Activated B cell treated with CpG ODN at 0.5 μM for 24 hours (primary cell): ENCODE results near the gene IGFALS. TPM values are rescaled to one million over a fixed set of nuclear protein-coding genes. Genes with fewer than 3 reads are reported as not detected.

ENCODE experiments used
- ATAC-seq: fragments of 200-7000 bp; cut with Tn5 transposase; one replicate; pipeline ENCODE4 v1.10.0; 2021; ENCODE audit warnings: low read depth, mild to moderate bottlenecking, moderate library complexity
- CTCF ChIA-PET: fragments of 350-600 bp; sonication (Branson Sonifier 250); formaldehyde crosslinking; loops from one replicate; lab custom pipeline; 2021; ENCODE audit warnings: antibody characterized with exemption; lab: Charles Lee
- POLR2A ChIA-PET: fragments of 350-600 bp; sonication (Branson Sonifier 250); formaldehyde crosslinking; loops from one replicate; lab custom pipeline; 2021; ENCODE audit warnings: antibody characterized with exemption; lab: Charles Lee
- DNase-seq: peaks from one replicate; pipeline ENCODE4 v3.0.0; 2022
- H3K27ac Mint-ChIP-seq: one replicate; pipeline ENCODE4 v1.8.0; 2020; ENCODE audit warnings: mixed read lengths
- H3K27me3 Mint-ChIP-seq: one replicate; pipeline ENCODE4 v1.8.0; 2021; ENCODE audit warnings: mixed read lengths
- H3K36me3 Mint-ChIP-seq: one replicate; pipeline ENCODE4 v1.8.0; 2021; ENCODE audit warnings: low read depth, mixed read lengths
- H3K4me1 Mint-ChIP-seq: one replicate; pipeline ENCODE4 v1.8.0; 2021; ENCODE audit warnings: mixed read lengths
- H3K4me3 Mint-ChIP-seq: one replicate; pipeline ENCODE4 v1.8.0; 2020; ENCODE audit warnings: mild to moderate bottlenecking, mixed read lengths
- H3K9me3 Mint-ChIP-seq: one replicate; pipeline ENCODE4 v1.8.0; 2020; ENCODE audit warnings: mixed read lengths
- intact Hi-C: fragments of 100-400 bp; cut with micrococcal nuclease; formaldehyde crosslinking; loops from one replicate; pipeline ENCODE4 v1.15.1; 2024
- total RNA-seq: library from RNA; stranded (reverse); gene quantifications from 2 replicates; pipeline ENCODE4 v1.2.3, GENCODE V29; 2022
- TF ChIP-seq, protein P1 (sequence below): fragments of 200-600 bp; IDR thresholded peaks from one replicate; pipeline ENCODE4 v1.8.0; 2022; ENCODE audit warnings: antibody characterized with exemption, mild to moderate bottlenecking

The IGFALS gene
- total RNA-seq, 1 donor from 2014 or later, result not detected

DNA sequence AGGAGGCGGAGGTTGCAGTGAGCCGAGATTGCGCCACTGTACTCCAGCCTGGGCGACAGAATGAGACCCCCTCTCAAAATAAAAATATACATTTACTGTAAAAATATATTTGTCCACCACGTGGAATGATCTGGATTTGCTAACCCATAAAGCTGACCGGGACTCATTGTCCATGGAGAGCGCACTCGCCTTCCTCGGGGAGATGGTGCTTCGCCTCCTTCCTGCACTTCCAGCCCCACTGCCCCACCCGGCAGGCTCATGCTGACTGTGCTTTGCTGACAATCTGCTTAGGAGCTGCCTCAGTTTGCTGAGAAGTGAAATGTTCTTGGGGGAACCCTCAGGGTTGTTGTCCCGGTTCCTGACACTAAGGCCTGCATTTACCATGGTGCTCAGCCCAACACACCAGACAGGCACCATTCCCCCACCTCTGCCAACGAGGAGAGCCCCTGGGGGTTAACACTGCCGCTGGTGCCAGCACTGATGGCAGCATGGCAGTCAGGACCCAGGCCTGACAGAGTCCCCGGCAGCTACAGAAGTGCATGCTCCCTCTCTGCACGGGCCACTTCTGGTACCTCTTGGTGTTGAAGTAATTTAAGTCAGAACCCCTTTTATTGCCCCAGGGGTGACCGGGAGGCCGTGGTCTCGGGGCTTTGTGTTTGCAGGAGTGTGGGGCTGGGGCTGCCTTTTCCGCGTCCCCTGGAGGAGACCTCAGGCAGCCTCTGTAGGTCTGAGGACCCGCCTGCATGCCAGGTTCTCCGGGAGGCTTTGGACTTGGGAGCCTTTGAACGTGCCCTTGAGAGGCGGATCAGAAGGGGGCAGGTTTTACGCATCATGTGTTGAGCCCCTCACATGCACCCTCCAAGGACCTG, 8.3 kb downstream of the IGFALS start:
- no peak overlapping the region for H3K27ac Mint-ChIP-seq
- ChIA-PET POLR2A (no interaction called here), CTCF (no interaction called here)
- TF ChIP-seq, protein P1, sequence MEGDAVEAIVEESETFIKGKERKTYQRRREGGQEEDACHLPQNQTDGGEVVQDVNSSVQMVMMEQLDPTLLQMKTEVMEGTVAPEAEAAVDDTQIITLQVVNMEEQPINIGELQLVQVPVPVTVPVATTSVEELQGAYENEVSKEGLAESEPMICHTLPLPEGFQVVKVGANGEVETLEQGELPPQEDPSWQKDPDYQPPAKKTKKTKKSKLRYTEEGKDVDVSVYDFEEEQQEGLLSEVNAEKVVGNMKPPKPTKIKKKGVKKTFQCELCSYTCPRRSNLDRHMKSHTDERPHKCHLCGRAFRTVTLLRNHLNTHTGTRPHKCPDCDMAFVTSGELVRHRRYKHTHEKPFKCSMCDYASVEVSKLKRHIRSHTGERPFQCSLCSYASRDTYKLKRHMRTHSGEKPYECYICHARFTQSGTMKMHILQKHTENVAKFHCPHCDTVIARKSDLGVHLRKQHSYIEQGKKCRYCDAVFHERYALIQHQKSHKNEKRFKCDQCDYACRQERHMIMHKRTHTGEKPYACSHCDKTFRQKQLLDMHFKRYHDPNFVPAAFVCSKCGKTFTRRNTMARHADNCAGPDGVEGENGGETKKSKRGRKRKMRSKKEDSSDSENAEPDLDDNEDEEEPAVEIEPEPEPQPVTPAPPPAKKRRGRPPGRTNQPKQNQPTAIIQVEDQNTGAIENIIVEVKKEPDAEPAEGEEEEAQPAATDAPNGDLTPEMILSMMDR, result no peak
- H3K9me3 Mint-ChIP-seq, result no peaks in the 10 kb centered on the region
- H3K4me1 Mint-ChIP-seq, result peaks cover 24% of the 10 kb centered on the region
- no peaks in the 10 kb centered on the region for H3K27me3 Mint-ChIP-seq
- ATAC-seq, result no peak
- peaks cover 23% of the 10 kb centered on the region for H3K36me3 Mint-ChIP-seq
- no peak for DNase-seq
- peak overlapping the region; percentile 24 for H3K4me3 Mint-ChIP-seq
- intact Hi-C loops, result loop anchor here (5.0 kb wide), 1 partner anchor 187 kb away; the partner anchor contains the start of gene TBL3

DNA sequence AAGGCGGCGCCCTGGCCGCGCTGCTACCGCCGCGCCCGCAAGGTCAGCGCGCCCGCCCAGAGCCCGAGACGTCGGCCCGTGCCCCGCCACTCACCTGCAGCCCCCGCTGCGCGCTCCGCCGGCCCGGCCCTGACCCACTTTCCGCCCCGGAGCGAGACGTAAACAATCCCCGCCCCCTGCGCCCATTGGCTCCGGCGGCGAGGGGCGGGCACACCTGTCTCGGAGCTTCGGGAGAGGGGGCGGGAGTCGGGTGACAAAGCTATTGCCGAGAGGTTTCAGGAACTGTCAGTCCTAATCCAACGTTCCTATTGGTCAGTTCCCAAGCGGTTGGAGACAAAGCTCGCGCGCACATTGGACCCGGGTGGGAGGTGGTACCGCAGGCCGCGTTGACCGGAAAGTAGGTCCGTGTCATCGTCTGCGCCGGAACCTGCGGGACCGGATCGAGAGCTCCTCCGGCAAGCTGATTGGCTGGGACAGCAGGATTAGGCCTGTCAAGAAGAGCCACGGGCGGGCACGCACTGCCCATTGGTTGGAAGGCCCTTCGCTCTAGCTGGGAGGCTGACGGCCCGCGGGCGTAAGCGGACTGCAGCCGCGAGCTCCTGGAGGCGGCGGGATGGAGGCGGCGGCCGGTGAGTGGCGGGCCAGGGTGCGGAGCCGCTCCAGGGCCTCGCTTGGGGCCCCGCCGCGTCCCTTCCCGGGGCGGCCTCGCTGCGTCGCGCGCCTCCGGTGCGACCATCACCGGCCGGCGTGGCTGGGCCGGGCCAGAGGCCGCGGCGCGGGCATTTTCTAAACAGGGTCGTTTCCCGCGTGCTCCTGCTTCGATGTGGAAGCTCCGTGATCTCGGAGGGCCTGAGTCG, 10.9 kb downstream of the IGFALS start, which contains the start of the genes NUBP2 and SPSB3:
Gene NUBP2, plus strand, starts transcription at position 553 of the 857 bp plus-strand sequence. Its CDS starts 61 bp downstream, at position 614.
Gene SPSB3, minus strand, starts transcription at position 164 of the 857 bp plus-strand sequence. CDS start 1,088 bp downstream, outside the sequence.
- peak; percentile 88 for ATAC-seq
- intact Hi-C loops, result loop anchor here (1.0 to 5.0 kb wide), 10 partner anchors 9 to 970 kb away; partner anchors contain the start of genes HAGH, MAPK8IP3, MRPS34 and MSRB1
- ChIA-PET POLR2A (interaction anchor here (0.5 to 3.7 kb wide), 20 partner anchors 9 to 1380 kb away, joined by 3 to 88 read pairs (median 4); partner anchors contain the start of genes EME2, FAHD1, HAGH and JPT2), CTCF (interaction anchor here (0.6 to 2.1 kb wide), 6 partner anchors 10 to 419 kb away, joined by 3 to 15 read pairs (median 6); partner anchors contain the start of genes EME2, FAHD1, HAGH and MAPK8IP3)
- Mint-ChIP-seq H3K36me3 (peaks cover 14% of the 10 kb centered on the region), H3K9me3 (no peaks in the 10 kb centered on the region), H3K27me3 (no peaks in the 10 kb centered on the region), H3K4me1 (peaks cover 24% of the 10 kb centered on the region), H3K27ac (peak within 1 kb of the TSS; percentile 87), H3K4me3 (peak within 1 kb of the TSS; percentile 89)
- TF ChIP-seq, protein P1, result no peak
- peak; percentile 91 for DNase-seq

DNA sequence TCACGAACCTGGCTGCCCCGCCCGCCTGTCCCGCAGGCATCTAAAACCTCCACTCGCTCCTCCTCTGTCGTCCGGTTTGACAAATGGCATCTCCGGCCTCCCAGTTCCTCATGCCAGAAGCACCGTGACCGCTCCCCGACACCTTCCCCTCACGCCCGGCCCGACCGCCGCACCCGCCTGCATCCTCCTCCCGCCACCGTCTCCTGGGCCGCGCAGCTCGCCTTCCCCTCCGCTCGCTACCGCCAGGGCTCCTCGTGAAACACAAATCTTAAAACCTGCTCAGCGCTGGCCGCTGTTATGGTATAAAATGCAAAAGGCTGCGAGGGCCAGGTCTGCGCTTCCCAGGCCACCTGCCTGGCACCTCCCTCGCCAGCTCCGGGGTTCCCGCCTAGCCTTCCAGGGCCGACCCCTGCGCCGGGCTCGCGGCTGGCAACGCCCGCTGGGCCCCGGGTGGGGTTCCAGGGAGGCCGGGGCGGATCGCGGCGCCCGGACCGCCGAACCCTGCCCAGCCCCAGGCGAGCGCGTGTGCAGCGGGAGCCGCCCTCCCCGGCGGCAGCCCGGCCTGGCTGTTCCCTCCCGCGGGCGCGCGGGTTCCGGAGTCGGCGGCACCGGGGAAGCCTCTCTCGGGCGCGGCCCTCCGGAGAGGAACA, 11.6 kb downstream of the IGFALS start:
- ATAC-seq (no peak), DNase-seq (no peak)
- TF ChIP-seq, protein P1, result no peak
- ChIA-PET POLR2A (interaction anchor here (0.8 to 3.7 kb wide), 14 partner anchors 9 to 1092 kb away, joined by 3 to 88 read pairs (median 8); partner anchors contain the start of genes EME2, FAHD1, HAGH and JPT2), CTCF (interaction anchor here (0.6 to 2.1 kb wide), 5 partner anchors 9 to 418 kb away, joined by 3 to 15 read pairs (median 6); partner anchors contain the start of genes EME2, MAPK8IP3 and MRPS34)
- Mint-ChIP-seq H3K4me1 (peaks cover 24% of the 10 kb centered on the region), H3K27ac (peak overlapping the region; percentile 79), H3K36me3 (peaks cover 10% of the 10 kb centered on the region), H3K27me3 (no peaks in the 10 kb centered on the region), H3K4me3 (peak overlapping the region; percentile 84), H3K9me3 (no peaks in the 10 kb centered on the region)
- intact Hi-C loops, result loop anchor here (1.0 to 5.0 kb wide), 10 partner anchors 9 to 971 kb away; partner anchors contain the start of genes HAGH, MAPK8IP3, MRPS34 and MSRB1

DNA sequence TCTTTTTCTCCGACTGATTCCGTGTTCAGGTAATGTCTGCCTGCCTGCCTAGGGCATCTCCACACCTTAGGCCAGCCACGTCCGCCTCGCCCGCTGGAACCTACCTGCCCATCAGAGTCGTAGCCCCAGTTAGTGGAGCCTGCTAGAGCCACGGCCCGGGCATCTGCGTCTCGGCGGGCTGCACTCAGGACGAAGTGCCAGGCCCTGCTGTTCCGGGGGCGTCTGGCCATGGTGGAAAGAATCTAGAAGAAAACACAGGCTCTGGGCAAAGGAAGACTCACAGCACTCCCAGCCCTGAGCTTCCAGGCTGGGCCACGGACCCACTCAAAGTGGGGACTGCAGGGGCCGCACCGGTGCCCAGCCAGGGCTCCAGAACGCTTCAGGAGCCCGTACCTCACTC, 12.3 kb downstream of the IGFALS start:
- peaks cover 24% of the 10 kb centered on the region for H3K4me1 Mint-ChIP-seq
- DNase-seq (no peak), ATAC-seq (no peak)
- H3K27ac Mint-ChIP-seq, result peak overlapping the region; percentile 79
- CTCF ChIA-PET, result interaction anchor here (1.7 to 2.1 kb wide), 2 partner anchors 8 to 11 kb away, joined by 6 to 15 read pairs; partner anchors contain the start of genes EME2 and MRPS34
- no peaks in the 10 kb centered on the region for H3K27me3 Mint-ChIP-seq
- TF ChIP-seq, protein P1, result no peak
- H3K36me3 Mint-ChIP-seq, result peaks cover 11% of the 10 kb centered on the region
- intact Hi-C loops, result loop anchor here (5.0 kb wide), 1 partner anchor 191 kb away; the partner anchor contains the start of gene TBL3
- no peaks in the 10 kb centered on the region for H3K9me3 Mint-ChIP-seq
- H3K4me3 Mint-ChIP-seq, result peak overlapping the region; percentile 83
- POLR2A ChIA-PET, result interaction anchor here (3.7 kb wide), 1 partner anchor 9 kb away, joined by 88 read pairs; the partner anchor contains the start of genes EME2, MRPS34 and NME3
